AG08395 (cell line): ENCODE data around the gene EPHA4.

Source experiments
- DNase-seq: peaks from one replicate; pipeline ENCODE4 v3.0.0; 2012; ENCODE audit warnings: mixed read lengths, low spot score

EPHA4 gene

DNA sequence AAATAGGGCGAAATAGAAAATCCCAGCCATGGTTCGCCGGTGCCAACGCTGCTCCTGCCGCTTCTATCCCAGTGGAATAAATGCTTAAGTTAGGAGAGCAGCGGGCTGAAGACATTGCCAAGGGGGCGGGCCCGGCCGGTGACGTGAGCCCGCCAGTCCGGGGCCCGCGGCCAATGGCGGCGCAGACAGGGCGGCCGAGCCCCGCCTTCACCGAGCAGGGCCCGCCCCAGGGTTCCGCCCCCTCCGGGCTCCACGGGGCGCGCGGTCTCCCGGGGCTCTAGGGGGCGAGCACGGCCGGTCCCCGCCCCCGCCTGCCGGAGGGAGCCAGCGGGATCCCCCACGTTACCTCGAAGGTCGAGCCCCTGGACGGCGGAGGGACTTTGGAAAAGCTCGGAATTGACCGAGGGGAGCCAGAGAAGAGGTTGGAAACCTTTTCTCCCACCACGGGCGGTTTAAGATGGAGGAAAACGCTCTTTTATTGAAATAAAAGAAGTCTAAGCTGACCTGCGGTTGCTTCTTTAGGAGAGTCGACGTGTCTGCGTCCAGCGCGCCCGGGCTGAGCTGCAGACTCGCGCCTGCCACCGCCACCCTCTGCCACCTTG is at the start of gene EPHA4:
EPHA4 (minus strand) TSS at position 86 of the 602 bp plus-strand sequence; CDS start at position 30, 56 bp downstream.
- DNase-seq = peak; percentile 95

DNA sequence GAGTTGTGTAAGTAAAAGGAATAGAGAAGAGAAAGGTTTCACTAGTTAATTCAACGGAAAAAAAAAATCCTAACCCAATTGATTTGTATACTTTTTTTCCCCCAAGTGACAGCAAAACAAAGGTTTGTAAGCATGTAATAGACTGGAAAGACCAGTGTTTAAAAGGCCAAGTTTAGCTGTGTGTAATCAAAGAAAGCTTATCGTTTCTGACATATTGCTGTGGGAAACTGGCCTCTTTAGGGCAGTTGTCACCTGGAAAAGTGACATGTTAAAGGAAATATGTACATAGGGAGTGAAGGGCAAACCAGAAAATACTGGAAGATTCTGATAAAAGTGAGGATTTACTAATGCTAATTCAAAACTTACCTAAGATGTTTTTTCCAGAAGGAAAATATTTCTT is 45.9 kb upstream of the EPHA4 start:
- no peak for DNase-seq

DNA sequence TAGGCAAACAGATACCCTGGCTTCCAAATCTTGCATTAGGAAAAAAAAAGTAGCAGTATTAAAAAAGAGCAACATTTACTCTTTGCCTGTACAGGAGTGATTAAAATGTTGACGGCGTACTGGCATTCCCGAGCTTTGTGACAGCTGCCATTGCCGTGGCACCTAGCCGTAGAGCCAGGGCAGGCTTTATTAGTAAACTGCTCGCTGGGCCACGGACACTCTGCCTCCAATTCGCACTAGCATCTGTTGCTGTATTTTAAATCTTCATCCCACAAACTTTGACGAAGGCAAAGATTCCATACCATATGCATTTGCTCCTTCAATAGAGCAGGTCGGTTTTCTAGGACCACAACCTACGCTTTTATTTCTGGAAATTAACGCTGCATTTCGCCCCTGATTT is 44.5 kb upstream of the EPHA4 start:
- no peak for DNase-seq

DNA sequence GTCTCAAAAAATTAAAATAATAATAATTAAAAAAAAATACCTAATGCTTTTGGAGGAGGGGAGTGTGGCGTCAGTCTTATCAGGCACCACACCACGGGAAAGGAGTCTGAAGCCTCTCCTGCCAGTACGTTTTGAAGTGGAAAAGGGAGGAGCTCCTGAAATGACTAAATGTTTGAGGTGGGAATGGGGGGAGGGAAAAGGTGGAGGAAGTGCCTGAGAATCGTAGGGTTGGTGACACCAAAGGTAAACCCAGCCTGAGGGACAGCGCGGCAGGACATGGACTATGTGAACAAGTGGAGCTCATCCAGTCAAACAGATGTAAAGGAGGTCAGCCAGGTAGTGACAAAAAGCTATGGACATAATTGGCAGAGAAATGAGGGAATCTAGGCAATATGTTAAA is 42.2 kb upstream of the EPHA4 start:
- DNase-seq = no peak

DNA sequence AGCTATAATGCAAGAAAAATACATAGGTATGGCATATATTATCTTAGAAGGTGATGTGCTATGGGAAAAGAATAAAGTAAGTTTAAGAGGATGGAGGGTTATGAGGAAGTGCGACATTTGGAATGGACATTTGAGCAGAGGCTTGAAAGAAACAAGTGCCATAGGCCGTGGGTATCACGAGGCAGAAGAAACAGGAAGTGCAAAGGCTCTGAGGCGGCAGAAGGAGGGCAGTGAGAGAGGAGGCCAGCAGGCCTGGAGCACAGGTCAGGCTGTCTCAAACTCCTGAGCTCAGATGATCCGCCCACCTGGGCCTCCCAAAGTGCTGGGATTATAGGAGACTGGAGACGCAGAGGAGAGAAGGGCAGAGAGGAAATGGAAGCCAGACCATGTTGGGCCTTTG is 40.7 kb upstream of the EPHA4 start:
- no peak for DNase-seq

- DNase-seq = no peak
Observed at GRCh38 chr2:221612161-221612560, 40.1 kb upstream of the EPHA4 start.

- no peak for DNase-seq
Observed at GRCh38 chr2:221610675-221611074, 38.6 kb upstream of the EPHA4 start.

- no peak for DNase-seq
Observed at GRCh38 chr2:221610255-221610654, 38.2 kb upstream of the EPHA4 start.

GRCh38 chr2:221608442-221608841 is 36.3 kb upstream of the EPHA4 start:
- no peak for DNase-seq

- DNase-seq = no peak
Observed at GRCh38 chr2:221606424-221606823, 34.3 kb upstream of the EPHA4 start.

GRCh38 chr2:221605751-221606240 is 33.7 kb upstream of the EPHA4 start:
- no peak for DNase-seq

DNA sequence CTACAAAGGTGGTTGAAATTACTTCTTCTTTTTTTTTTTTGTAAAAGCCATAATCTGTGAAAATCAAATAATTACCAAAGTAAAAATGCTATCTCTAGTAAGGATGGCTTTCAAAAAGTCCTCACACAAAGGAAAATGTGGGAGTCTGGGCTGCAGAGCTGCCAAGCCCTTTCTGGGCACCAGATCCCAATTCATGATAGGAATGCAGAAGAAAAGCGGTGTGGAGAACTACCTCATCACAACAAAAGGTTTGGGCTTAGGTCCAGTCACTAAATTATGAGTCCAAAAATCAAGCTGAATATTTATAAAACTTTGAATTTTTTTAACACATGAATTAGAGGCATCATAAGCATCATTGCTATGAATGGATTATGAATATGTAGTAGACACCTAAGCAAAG is 30.8 kb upstream of the EPHA4 start:
- DNase-seq = no peak

GRCh38 chr2:221601376-221601775 is 29.3 kb upstream of the EPHA4 start:
- DNase-seq = no peak

- no peak for DNase-seq
Observed at GRCh38 chr2:221600388-221600787, 28.3 kb upstream of the EPHA4 start.

- DNase-seq = peak; percentile 48
Observed at GRCh38 chr2:221596192-221596591, 24.1 kb upstream of the EPHA4 start.

DNA sequence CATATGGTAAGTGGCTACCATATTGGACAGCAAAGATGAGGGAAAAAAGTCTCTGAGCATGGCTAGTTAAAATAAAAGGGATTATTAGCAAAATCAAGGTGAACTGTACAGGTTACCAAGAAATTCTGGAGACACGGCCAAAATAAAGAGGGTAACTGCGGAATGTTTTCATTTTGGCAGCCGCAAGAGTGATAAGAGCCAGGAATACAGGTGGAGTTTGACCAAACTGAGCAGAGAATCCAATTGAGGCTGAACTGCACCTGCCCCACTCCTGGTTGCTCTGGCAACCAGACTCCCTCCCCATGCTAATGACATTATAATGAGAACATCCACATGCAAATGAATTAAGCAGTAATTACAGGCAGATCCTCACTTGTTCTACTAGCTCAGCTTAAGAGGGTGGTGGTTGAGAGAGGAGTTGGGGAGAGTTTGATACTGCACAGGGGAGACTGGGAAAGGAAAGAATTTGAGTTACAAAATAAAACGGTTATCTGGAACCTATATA is 18.8 kb upstream of the EPHA4 start:
- no peak for DNase-seq

- DNase-seq = no peak
Observed at GRCh38 chr2:221589696-221590095, 17.6 kb upstream of the EPHA4 start.

DNA sequence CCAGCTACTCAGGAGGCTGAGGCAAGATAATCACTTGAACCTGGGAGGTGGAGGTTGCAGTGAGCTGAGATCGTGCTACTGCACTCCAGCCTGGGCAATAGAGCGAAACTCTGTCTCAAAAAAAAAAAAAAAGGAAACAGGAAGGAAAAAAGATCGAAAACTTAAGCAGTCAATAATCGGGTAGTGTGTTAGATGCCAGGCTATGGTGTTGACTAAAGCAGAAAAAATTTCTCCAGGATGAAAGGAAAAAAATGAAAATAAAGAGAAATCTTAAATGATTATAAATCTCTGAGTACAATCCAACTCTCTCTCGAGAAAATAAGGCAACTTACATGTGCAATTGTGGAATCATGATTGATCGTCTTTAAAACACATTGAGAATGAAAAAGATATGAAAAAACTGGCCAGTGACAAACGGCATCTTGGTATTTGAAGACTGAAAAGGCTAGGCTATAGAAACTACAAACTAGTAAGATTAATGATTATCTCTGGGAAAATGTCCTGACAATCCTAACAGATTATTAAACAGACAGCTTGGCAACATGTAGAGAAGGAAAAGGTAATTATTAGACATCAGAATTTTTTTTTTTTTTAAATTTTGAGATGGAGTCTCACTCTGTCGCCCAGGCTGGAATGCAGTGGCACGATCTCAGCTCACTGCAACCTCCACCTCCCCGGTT is 16.3 kb upstream of the EPHA4 start:
- DNase-seq = no peak

- no peak for DNase-seq
Observed at GRCh38 chr2:221581986-221582385, 9.9 kb upstream of the EPHA4 start.

DNA sequence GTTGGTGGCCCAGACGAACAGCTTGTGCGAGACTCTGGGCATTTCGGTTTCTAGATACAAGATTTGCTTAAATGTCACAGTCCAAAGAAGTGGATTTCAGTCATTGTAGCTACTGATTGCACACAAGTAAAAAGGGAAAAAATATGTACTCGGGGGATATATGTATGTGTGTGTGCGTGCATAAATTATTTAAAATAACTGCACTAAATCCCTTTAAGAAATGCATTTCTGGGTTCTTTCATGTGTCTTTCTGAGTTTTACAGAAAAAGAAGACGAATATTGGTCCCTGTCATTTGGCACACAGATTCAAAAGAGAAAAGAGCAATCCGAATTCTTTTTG is 2.1 kb upstream of the EPHA4 start:
- DNase-seq = no peak

- DNase-seq = peak; percentile 83
Observed at GRCh38 chr2:221573430-221574230, 1.5 kb upstream of the EPHA4 start.

GRCh38 chr2:221572821-221573429 is 821 bp upstream of the EPHA4 start:
- DNase-seq = peak; percentile 32
